IMR-90 (cell line): Measurements from ENCODE around the gene CAMK2B. TPM values are rescaled to one million over a fixed set of nuclear protein-coding genes. Genes with fewer than 3 reads are reported as not detected.

Experiments used
- ATAC-seq: fragments of 200-7000 bp; cut with Tn5 transposase; 2 replicates; pipeline ENCODE4 v1.9.1; 2020; ENCODE audit warnings: low read depth, mild to moderate bottlenecking, moderate library complexity
- BruUV-seq: library from RNA; stranded (reverse); fragments of 400-500 nt; replicated peaks from 2 replicates; lab custom pipeline; 2021; lab: Mats Ljungman, UMichigan
- CTCF ChIA-PET: fragments of 300-600 bp; formaldehyde crosslinking; extraction: SDS; loops from one replicate; lab custom pipeline; 2021; ENCODE audit warnings: antibody characterized with exemption; lab: Yijun Ruan, JAX
- POLR2A ChIA-PET: fragments of 300-600 bp; sonication (Branson Sonifier 250); formaldehyde crosslinking; loops from one replicate; lab custom pipeline; 2022; ENCODE audit warnings: antibody characterized with exemption; ENCODE audit not compliant: unreplicated experiment; lab: Charles Lee
- DNase-seq: peaks from one replicate; pipeline ENCODE4 v3.0.0; 2013
- H2AFZ ChIP-seq: replicated peaks from 2 replicates; pipeline ENCODE3; 2013; ENCODE audit warnings: low read length, mild to moderate bottlenecking; ENCODE audit not compliant: poor library complexity
- H2AK5ac ChIP-seq: 2 replicates; pipeline ENCODE4 v1.6.1; 2013; ENCODE audit warnings: low read depth, low read length, inconsistent platforms
- H2AK9ac ChIP-seq: replicated peaks from 2 replicates; pipeline ENCODE3; 2013; ENCODE audit warnings: mild to moderate bottlenecking, low read depth, low read length, moderate library complexity; ENCODE audit not compliant: poor library complexity
- H2BK120ac ChIP-seq: 2 replicates; pipeline ENCODE4 v1.6.1; 2013; ENCODE audit warnings: low read depth, low read length, inconsistent platforms
- H2BK15ac ChIP-seq: 3 replicates; pipeline ENCODE4 v1.6.1; 2013; ENCODE audit warnings: low read depth, low read length, inconsistent platforms
- H2BK20ac ChIP-seq: 2 replicates; pipeline ENCODE4 v1.6.1; 2013; ENCODE audit warnings: low read depth, mild to moderate bottlenecking, inconsistent platforms, low read length, moderate library complexity
- H2BK5ac ChIP-seq: 2 replicates; pipeline ENCODE4 v1.6.1; 2013; ENCODE audit warnings: mild to moderate bottlenecking, low read depth, low read length, inconsistent platforms; ENCODE audit not compliant: poor library complexity, severe bottlenecking
- H3K14ac ChIP-seq: replicated peaks from 2 replicates; pipeline ENCODE4 v1.6.1; 2013; ENCODE audit warnings: low read depth, low read length, inconsistent platforms
- H3K18ac ChIP-seq: 2 replicates; pipeline ENCODE4 v1.6.1; 2013; ENCODE audit warnings: low read depth, low read length, control low read depth
- H3K23ac ChIP-seq: 2 replicates; pipeline ENCODE4 v1.6.1; 2013; ENCODE audit warnings: low read depth, low read length, inconsistent platforms
- H3K27ac ChIP-seq: 2 replicates; pipeline ENCODE4 v1.5.1; 2013; ENCODE audit warnings: mild to moderate bottlenecking, control low read depth, low read length; ENCODE audit not compliant: insufficient read depth
- H3K27me3 ChIP-seq: 2 replicates; pipeline ENCODE4 v1.6.1; 2013; ENCODE audit warnings: low read length; ENCODE audit not compliant: control insufficient read depth, insufficient read depth
- H3K36me3 ChIP-seq: 2 replicates; pipeline ENCODE4 v1.6.1; 2013; ENCODE audit warnings: low read length, mixed read lengths; ENCODE audit not compliant: control insufficient read depth, insufficient read depth
- H3K4ac ChIP-seq: 2 replicates; pipeline ENCODE4 v1.6.1; 2013; ENCODE audit warnings: low read depth, low read length, inconsistent platforms
- H3K4me1 ChIP-seq: 2 replicates; pipeline ENCODE4 v1.6.1; 2013; ENCODE audit warnings: low read length, mixed read lengths; ENCODE audit not compliant: control insufficient read depth, insufficient read depth
- H3K4me2 ChIP-seq: 2 replicates; pipeline ENCODE4 v1.6.1; 2013; ENCODE audit warnings: low read depth, mild to moderate bottlenecking, control low read depth, low read length, moderate library complexity
- H3K4me3 ChIP-seq: 2 replicates; pipeline ENCODE4 v1.5.1; 2013; ENCODE audit warnings: low read depth, mild to moderate bottlenecking, control low read depth, low read length, moderate library complexity; ENCODE audit not compliant: insufficient read depth
- H3K56ac ChIP-seq: 2 replicates; pipeline ENCODE4 v1.6.1; 2013; ENCODE audit warnings: low read length, inconsistent platforms; ENCODE audit not compliant: insufficient read depth; ENCODE audit errors: extremely low read depth
- H3K79me1 ChIP-seq, 2 experiments: 2 replicates each; pipeline ENCODE4 v1.6.1; 2013; ENCODE audit warnings: low read length in 2 of 2, inconsistent platforms in 1 of 2, low read depth in 1 of 2
- H3K9ac ChIP-seq: 2 replicates; pipeline ENCODE4 v1.6.1; 2013; ENCODE audit warnings: low read depth, low read length, control low read depth
- H3K9me1 ChIP-seq: 2 replicates; pipeline ENCODE4 v1.6.1; 2013; ENCODE audit warnings: low read length, inconsistent platforms; ENCODE audit not compliant: insufficient read depth
- H3K9me3 ChIP-seq: 2 replicates; pipeline ENCODE4 v1.6.1; 2013; ENCODE audit warnings: low read length; ENCODE audit not compliant: control insufficient read depth, insufficient read depth
- H4K20me1 ChIP-seq: 2 replicates; pipeline ENCODE4 v1.6.1; 2013; ENCODE audit warnings: low read length, inconsistent platforms; ENCODE audit not compliant: insufficient read depth
- H4K5ac ChIP-seq: 2 replicates; pipeline ENCODE4 v1.6.1; 2013; ENCODE audit warnings: mild to moderate bottlenecking, low read depth, low read length, control low read depth
- H4K8ac ChIP-seq, 2 experiments: 2 replicates each; pipeline ENCODE4 v1.6.1; 2013; ENCODE audit warnings: low read depth in 2 of 2, low read length in 2 of 2, control low read depth in 1 of 2, inconsistent platforms in 1 of 2
- H4K91ac ChIP-seq: 2 replicates; pipeline ENCODE4 v1.6.1; 2013; ENCODE audit warnings: low read depth, low read length, inconsistent platforms; ENCODE audit not compliant: insufficient read depth
- BHLHE40 ChIP-seq: fragments of 150-350 bp; IDR thresholded peaks from 2 replicates; pipeline ENCODE4 v1.6.1; 2016; ENCODE audit warnings: mild to moderate bottlenecking, low read depth, low read length
- CEBPB ChIP-seq: IDR thresholded peaks from 2 replicates; pipeline ENCODE4 v1.6.1; 2012; ENCODE audit warnings: low read depth, low read length, improper control_type of control experiment
- CTCF ChIP-seq: conservative IDR thresholded peaks from 2 replicates; pipeline ENCODE4 v1.5.1; 2012; ENCODE audit warnings: mild to moderate bottlenecking, low read depth, low read length, improper control_type of control experiment
- USF2 ChIP-seq: fragments of 150-350 bp; IDR thresholded peaks from 2 replicates; pipeline ENCODE4 v1.6.1; 2017; ENCODE audit warnings: mild to moderate bottlenecking, antibody characterized with exemption, low read length, low read depth
- WGBS, 2 experiments: methylation state at CpG; one replicate each; pipeline versions ENCODE4 v1.1.5 to v1.1.7; 2013; ENCODE audit warnings: missing lambda C conversion rate in 2 of 2; ENCODE audit not compliant: insufficient read length in 1 of 2; ENCODE audit errors: extremely low coverage in 2 of 2; 5-methylcytosine and 5-hydroxymethylcytosine counted together
- dilution Hi-C: fragments of 300-500 bp; cut with HindIII; formaldehyde crosslinking; loops from one replicate; pipeline ENCODE4 v1.14.3; 2018; ENCODE audit warnings: low sequenced_read_pairs; ENCODE audit not compliant: unreplicated experiment
- in situ Hi-C: fragments of 300-500 bp; cut with MboI; formaldehyde crosslinking; loops from 3 replicates; pipeline ENCODE4 v1.14.3; 2019; ENCODE audit warnings: low sequenced_read_pairs, inconsistent platforms, mixed read lengths
- intact Hi-C: fragments of 100-400 bp; cut with micrococcal nuclease; formaldehyde crosslinking; loops from 2 replicates; pipeline ENCODE4 v1.10.0; 2022
- polyA plus RNA-seq, 3 experiments: library from polyadenylated mRNA; depleted of rRNA; stranded (reverse); fragments of >200 nt; gene quantifications; 2 replicates each; pipeline ENCODE4 v1.2.3, GENCODE V29; 2012; ENCODE audit warnings: low replicate concordance in 1 of 3
- total RNA-seq: library from RNA; depleted of rRNA; stranded (reverse); fragments of >200 nt; gene quantifications from 2 replicates; pipeline ENCODE4 v1.2.3, GENCODE V29; 2012

Gene CAMK2B
- total and polyA plus RNA-seq, 2 of the 4 experiments (the other 2 are of a cell fraction): 0.18 to 0.36 TPM

GRCh38 chr7:44242091-44242490, 83.3 kb downstream of the CAMK2B start:
- no peak overlapping the region for H2AK5ac ChIP-seq
- H3K9ac ChIP-seq: no peak overlapping the region
- peaks cover 11% of the 10 kb centered on the region for H3K27me3 ChIP-seq
- H3K4me1 ChIP-seq: no peaks in the 10 kb centered on the region
- H3K36me3 ChIP-seq: no peaks in the 10 kb centered on the region
- no peak overlapping the region for H4K8ac ChIP-seq
- no peak overlapping the region for H2BK5ac ChIP-seq
- CTCF ChIA-PET: no interaction called here
- no peak overlapping the region for H2BK20ac ChIP-seq
- TF ChIP-seq USF2 (no peak), CEBPB (no peak), BHLHE40 (no peak), CTCF (no peak)
- ATAC-seq (no peak), DNase-seq (no peak)
- H3K14ac ChIP-seq: no peak overlapping the region
- H3K4me2 ChIP-seq: no peak overlapping the region
- POLR2A ChIA-PET: interaction anchor here (0.5 kb wide), 1 partner anchor 48 kb away, joined by 3 read pairs; no protein-coding TSS in a partner anchor
- H3K18ac ChIP-seq: no peak overlapping the region
- no peak overlapping the region for H2AK9ac ChIP-seq
- H4K5ac ChIP-seq: no peak overlapping the region
- intact Hi-C loops: no loop called here
- H3K4ac ChIP-seq: no peak overlapping the region
- H3K4me3 ChIP-seq: no peak overlapping the region
- H3K9me3 ChIP-seq: no peaks in the 10 kb centered on the region
- H3K9me1 ChIP-seq: peaks cover 5% of the 10 kb centered on the region
- H2AFZ ChIP-seq: no peak overlapping the region
- H4K20me1 ChIP-seq: no peaks in the 10 kb centered on the region
- H3K23ac ChIP-seq: no peak overlapping the region
- BruUV-seq: no TSS peak
- H3K79me1 ChIP-seq: no peaks in the 10 kb centered on the region
- no peak overlapping the region for H2BK120ac ChIP-seq
- 80% methylated on average over 2 of the region's 10 CpGs; no CpG with 5 or more reads in 1 of the 2 experiments for WGBS, 2 experiments
- in situ Hi-C loops: loop anchor here (5.0 to 10.0 kb wide), 2 partner anchors 235 to 323 kb away; no protein-coding TSS in a partner anchor
- no peak overlapping the region for H4K91ac ChIP-seq
- H2BK15ac ChIP-seq: no peak overlapping the region
- H3K56ac ChIP-seq: no peak overlapping the region
- dilution Hi-C loops: no loop called here
- H3K27ac ChIP-seq: no peak overlapping the region
